GM19463 (cell line): Measurements from ENCODE around the gene FGFR3.
A peak's percentile ranks its signal among the peaks of the same experiment; 100 is the strongest.

Experiments used
- ATAC-seq: cut with Tn5 transposase; IDR thresholded peaks from one replicate; pipeline ENCODE4 v1.9.1; 2021; ENCODE audit warnings: mild to moderate bottlenecking, moderate library complexity; ENCODE audit not compliant: unreplicated experiment

Gene FGFR3

GRCh38 chr4:1792832-1793495 is at the start of gene FGFR3:
FGFR3 (plus strand) TSS chr4:1793293; CDS start chr4:1793935, 642 bp downstream.
- peak; percentile 74 for ATAC-seq

- ATAC-seq, result no peak
Observed at GRCh38 chr4:1743551-1743950, 49.5 kb upstream of the FGFR3 start.

- no peak for ATAC-seq
Observed at GRCh38 chr4:1743975-1744374, 49.1 kb upstream of the FGFR3 start.

- no peak for ATAC-seq
Observed at GRCh38 chr4:1744552-1744951, 48.5 kb upstream of the FGFR3 start.

- ATAC-seq, result no peak
Observed at GRCh38 chr4:1745165-1745564, 47.9 kb upstream of the FGFR3 start.

- no peak for ATAC-seq
Observed at GRCh38 chr4:1745697-1746096, 47.4 kb upstream of the FGFR3 start.

- ATAC-seq, result no peak
Observed at GRCh38 chr4:1746265-1746691, 46.8 kb upstream of the FGFR3 start.

- ATAC-seq, result no peak
Observed at GRCh38 chr4:1746919-1747602, 46.0 kb upstream of the FGFR3 start.

- ATAC-seq, result no peak
Observed at GRCh38 chr4:1747603-1747967, 45.5 kb upstream of the FGFR3 start.

GRCh38 chr4:1748465-1748995 is 44.6 kb upstream of the FGFR3 start:
- ATAC-seq, result no peak

GRCh38 chr4:1749370-1749769 is 43.7 kb upstream of the FGFR3 start:
- no peak for ATAC-seq

- ATAC-seq, result no peak
Observed at GRCh38 chr4:1749826-1750225, 43.3 kb upstream of the FGFR3 start.

- ATAC-seq, result no peak
Observed at GRCh38 chr4:1750381-1751154, 42.5 kb upstream of the FGFR3 start.

GRCh38 chr4:1751155-1751918 is 41.8 kb upstream of the FGFR3 start:
- no peak for ATAC-seq

GRCh38 chr4:1751919-1752283 is 41.2 kb upstream of the FGFR3 start:
- no peak for ATAC-seq

GRCh38 chr4:1752284-1753041 is 40.6 kb upstream of the FGFR3 start:
- ATAC-seq, result no peak

- ATAC-seq, result no peak
Observed at GRCh38 chr4:1753294-1753696, 39.8 kb upstream of the FGFR3 start.

- ATAC-seq, result no peak
Observed at GRCh38 chr4:1753697-1754311, 39.3 kb upstream of the FGFR3 start.

- ATAC-seq, result no peak
Observed at GRCh38 chr4:1754336-1754735, 38.8 kb upstream of the FGFR3 start.

GRCh38 chr4:1755297-1755696 is 37.8 kb upstream of the FGFR3 start:
- ATAC-seq, result no peak
